A673 (cell line): ENCODE measurements around the gene LYZL4. TPM values are rescaled to one million over a fixed set of nuclear protein-coding genes. Genes with fewer than 3 reads are reported as not detected.

ENCODE experiments used
- BruUV-seq: library from RNA; stranded (reverse); fragments of 400-500 nt; replicated peaks from 2 replicates; lab custom pipeline; 2021; lab: Mats Ljungman, UMichigan
- CTCF ChIA-PET: fragments of 300-600 bp; sonication (Branson Sonifier 250); formaldehyde crosslinking; loops from one replicate; lab custom pipeline; 2022; ENCODE audit warnings: antibody characterized with exemption; lab: Charles Lee
- POLR2A ChIA-PET: fragments of 300-600 bp; sonication (Branson Sonifier 250); formaldehyde crosslinking; loops from one replicate; lab custom pipeline; 2022; ENCODE audit warnings: antibody characterized with exemption; ENCODE audit not compliant: low non-redundant PET; lab: Charles Lee
- DNase-seq: peaks from one replicate; pipeline ENCODE4 v3.0.0-alpha.2; 2015; ENCODE audit warnings: low spot score
- H3K27ac ChIP-seq: fragments of 200-600 bp; sonication (generic); 2 replicates; pipeline ENCODE4 v1.5.1; 2016; ENCODE audit warnings: mixed run types, low read depth, mild to moderate bottlenecking, mixed read lengths, antibody characterized with exemption, low read length; ENCODE audit not compliant: poor library complexity, severe bottlenecking
- H3K27me3 ChIP-seq: fragments of 200-600 bp; sonication (generic); replicated peaks from 2 replicates; pipeline ENCODE4 v1.6.1; 2017; ENCODE audit warnings: mixed run types, low read depth, mild to moderate bottlenecking, mixed read lengths, antibody characterized with exemption, low read length; ENCODE audit not compliant: insufficient read depth, poor library complexity
- H3K36me3 ChIP-seq: fragments of 200-600 bp; sonication (generic); 2 replicates; pipeline ENCODE4 v1.6.1; 2016; ENCODE audit warnings: mixed run types, mild to moderate bottlenecking, mixed read lengths, antibody characterized with exemption, low read length; ENCODE audit not compliant: insufficient read depth, poor library complexity, severe bottlenecking
- H3K4me1 ChIP-seq: fragments of 200-600 bp; sonication (generic); 2 replicates; pipeline ENCODE4 v1.6.1; 2017; ENCODE audit warnings: mixed run types, mild to moderate bottlenecking, mixed read lengths, antibody characterized with exemption, low read length; ENCODE audit not compliant: insufficient read depth, poor library complexity, severe bottlenecking
- H3K4me3 ChIP-seq: fragments of 200-600 bp; sonication (generic); 2 replicates; pipeline ENCODE4 v1.5.1; 2016; ENCODE audit warnings: low read depth, mixed run types, mild to moderate bottlenecking, mixed read lengths, low read length; ENCODE audit not compliant: poor library complexity, severe bottlenecking
- H3K9me3 ChIP-seq: fragments of 200-600 bp; sonication (generic); 2 replicates; pipeline ENCODE4 v1.6.1; 2016; ENCODE audit warnings: mixed run types, low read depth, mild to moderate bottlenecking, mixed read lengths, antibody characterized with exemption, low read length; ENCODE audit not compliant: poor library complexity, severe bottlenecking
- EZH2 ChIP-seq: fragments of 200-600 bp; sonication (generic); IDR thresholded peaks from 2 replicates; pipeline ENCODE4 v1.6.1; 2017; ENCODE audit warnings: borderline replicate concordance, low read depth, mild to moderate bottlenecking, mixed read lengths, antibody characterized with exemption, low read length; ENCODE audit not compliant: poor library complexity, severe bottlenecking
- intact Hi-C: fragments of 100-400 bp; cut with micrococcal nuclease; formaldehyde crosslinking; loops from one replicate; pipeline ENCODE4 v1.10.0; 2022; ENCODE audit not compliant: unreplicated experiment
- total RNA-seq: library from RNA; stranded (reverse); gene quantifications from 2 replicates; pipeline ENCODE4 v1.2.3, GENCODE V29; 2021
- TF ChIP-seq, protein P1 (sequence below): fragments of 300-800, 200-600 bp; sonication (generic); conservative IDR thresholded peaks from 2 replicates; pipeline ENCODE4 v1.5.1; 2017; ENCODE audit warnings: low read depth, mild to moderate bottlenecking, antibody characterized with exemption, low read length, moderate library complexity, mixed read lengths

LYZL4 gene
- total RNA-seq, 1 experiment from 2014 or later, result not detected

DNA sequence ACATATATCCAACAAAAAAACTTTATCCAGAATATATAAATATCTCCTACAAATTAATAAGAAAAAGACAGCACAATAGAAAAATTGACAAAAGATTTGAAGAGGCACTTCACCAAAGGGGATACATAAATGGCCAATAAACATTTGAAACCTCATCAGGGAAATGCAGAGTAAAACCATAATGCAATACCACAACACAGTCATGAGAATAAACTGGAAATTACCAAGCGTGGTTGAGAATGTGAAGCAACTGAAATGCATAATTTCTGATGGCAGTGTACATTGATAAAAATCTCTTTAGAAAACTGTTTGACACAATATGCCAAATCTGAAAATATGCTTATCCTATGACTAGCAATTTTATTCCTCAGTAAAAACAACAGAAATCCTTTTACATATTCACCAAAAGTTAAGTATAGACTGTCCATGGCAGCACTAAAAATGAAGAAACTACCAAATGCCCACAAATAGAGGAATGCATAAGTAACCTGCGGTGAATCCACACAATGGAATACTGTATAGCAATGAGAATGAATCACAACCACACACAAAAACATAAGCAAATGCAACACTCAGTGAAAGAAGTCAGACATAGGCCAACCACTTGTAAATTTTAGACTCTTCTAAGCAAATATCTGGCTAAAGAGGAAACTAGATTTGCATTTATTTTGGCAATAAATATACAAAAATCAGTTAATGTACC, 7.9 kb downstream of the LYZL4 start:
- Histone ChIP-seq H3K36me3 (no peaks in the 10 kb centered on the region), H3K27me3 (no peaks in the 10 kb centered on the region), H3K4me3 (no peak overlapping the region), H3K27ac (no peak overlapping the region), H3K4me1 (no peaks in the 10 kb centered on the region), H3K9me3 (no peaks in the 10 kb centered on the region)
- DNase-seq, result no peak
- POLR2A ChIA-PET, result no interaction called here
- intact Hi-C loops, result no loop called here
- TF ChIP-seq, protein P1, sequence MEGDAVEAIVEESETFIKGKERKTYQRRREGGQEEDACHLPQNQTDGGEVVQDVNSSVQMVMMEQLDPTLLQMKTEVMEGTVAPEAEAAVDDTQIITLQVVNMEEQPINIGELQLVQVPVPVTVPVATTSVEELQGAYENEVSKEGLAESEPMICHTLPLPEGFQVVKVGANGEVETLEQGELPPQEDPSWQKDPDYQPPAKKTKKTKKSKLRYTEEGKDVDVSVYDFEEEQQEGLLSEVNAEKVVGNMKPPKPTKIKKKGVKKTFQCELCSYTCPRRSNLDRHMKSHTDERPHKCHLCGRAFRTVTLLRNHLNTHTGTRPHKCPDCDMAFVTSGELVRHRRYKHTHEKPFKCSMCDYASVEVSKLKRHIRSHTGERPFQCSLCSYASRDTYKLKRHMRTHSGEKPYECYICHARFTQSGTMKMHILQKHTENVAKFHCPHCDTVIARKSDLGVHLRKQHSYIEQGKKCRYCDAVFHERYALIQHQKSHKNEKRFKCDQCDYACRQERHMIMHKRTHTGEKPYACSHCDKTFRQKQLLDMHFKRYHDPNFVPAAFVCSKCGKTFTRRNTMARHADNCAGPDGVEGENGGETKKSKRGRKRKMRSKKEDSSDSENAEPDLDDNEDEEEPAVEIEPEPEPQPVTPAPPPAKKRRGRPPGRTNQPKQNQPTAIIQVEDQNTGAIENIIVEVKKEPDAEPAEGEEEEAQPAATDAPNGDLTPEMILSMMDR, result no peak
- TF ChIP-seq EZH2, result no peak
- CTCF ChIA-PET, result no interaction called here
- no TSS peak for BruUV-seq

GRCh38 chr3:42398080-42398479, 12.3 kb downstream of the LYZL4 start:
- intact Hi-C loops, result no loop called here
- no peaks in the 10 kb centered on the region for H3K4me1 ChIP-seq
- H3K36me3 ChIP-seq, result no peaks in the 10 kb centered on the region
- H3K27ac ChIP-seq, result no peak overlapping the region
- no peak overlapping the region for H3K4me3 ChIP-seq
- TF ChIP-seq, protein P1, result no peak
- TF ChIP-seq EZH2, result no peak
- CTCF ChIA-PET, result no interaction called here
- no TSS peak for BruUV-seq
- POLR2A ChIA-PET, result no interaction called here
- H3K9me3 ChIP-seq, result no peaks in the 10 kb centered on the region
- DNase-seq, result no peak
- H3K27me3 ChIP-seq, result no peaks in the 10 kb centered on the region

GRCh38 chr3:42397644-42398043, 12.8 kb downstream of the LYZL4 start:
- DNase-seq, result no peak
- Histone ChIP-seq H3K4me3 (no peak overlapping the region), H3K36me3 (no peaks in the 10 kb centered on the region), H3K4me1 (no peaks in the 10 kb centered on the region), H3K27ac (no peak overlapping the region), H3K9me3 (no peaks in the 10 kb centered on the region), H3K27me3 (no peaks in the 10 kb centered on the region)
- TF ChIP-seq, protein P1, result no peak
- no peak for TF ChIP-seq EZH2
- ChIA-PET POLR2A (no interaction called here), CTCF (no interaction called here)
- intact Hi-C loops, result no loop called here
- BruUV-seq, result no TSS peak
